Muscle layer of duodenum (tissue), 2 donors: ENCODE results near the gene RAD51B.

ENCODE experiments used
- H3K27ac ChIP-seq: one replicate; pipeline ENCODE4 v1.7.0; 2013; ENCODE audit warnings: mild to moderate bottlenecking, low read length
- H3K27me3 ChIP-seq: one replicate; pipeline ENCODE4 v1.7.0; 2013; ENCODE audit warnings: low read depth, mild to moderate bottlenecking, control low read depth, low read length
- H3K36me3 ChIP-seq, 2 donors: one replicate each; pipeline ENCODE4 v1.7.0; 2013; ENCODE audit warnings: low read length in 2 of 2, control low read depth in 1 of 2, mild to moderate bottlenecking in 1 of 2; ENCODE audit not compliant: insufficient read depth in 2 of 2, control insufficient read depth in 1 of 2
- H3K4me1 ChIP-seq, 2 donors: one replicate each; pipeline ENCODE4 v1.7.0; 2013; ENCODE audit warnings: low read length in 2 of 2, mild to moderate bottlenecking in 2 of 2, control low read depth in 1 of 2, moderate library complexity in 1 of 2; ENCODE audit not compliant: insufficient read depth in 2 of 2, control insufficient read depth in 1 of 2
- H3K4me3 ChIP-seq, 2 donors: one replicate each; pipeline ENCODE4 v1.7.0; 2013; ENCODE audit warnings: low read length in 2 of 2, low read depth in 1 of 2, mild to moderate bottlenecking in 1 of 2
- H3K9me3 ChIP-seq, 2 donors: one replicate each; pipeline ENCODE4 v1.7.0; 2013; ENCODE audit warnings: low read length in 2 of 2, control low read depth in 1 of 2, mild to moderate bottlenecking in 1 of 2; ENCODE audit not compliant: control insufficient read depth in 1 of 2
- donor health status: healthy.

RAD51B gene

GRCh38 chr14:68504861-68505260 lies 685.3 kb downstream of the RAD51B start:
- peak overlapping the region; percentile 28 for H3K27ac ChIP-seq
- peaks cover 22% of the 10 kb centered on the region in 2 donors for H3K4me1 ChIP-seq
- no peaks in the 10 kb centered on the region for H3K36me3 ChIP-seq
- no peaks in the 10 kb centered on the region for H3K27me3 ChIP-seq
- H3K9me3 ChIP-seq = no peaks in the 10 kb centered on the region
- H3K4me3 ChIP-seq = no peak overlapping the region

GRCh38 chr14:68506021-68506644 lies 686.6 kb downstream of the RAD51B start:
- Histone ChIP-seq H3K27ac (peak overlapping the region; percentile 46), H3K36me3 (no peaks in the 10 kb centered on the region), H3K4me3 (no peak overlapping the region), H3K4me1 (peaks cover 25 to 29% of the 10 kb centered on the region in 2 donors), H3K9me3 (no peaks in the 10 kb centered on the region), H3K27me3 (no peaks in the 10 kb centered on the region)

GRCh38 chr14:68506645-68507419 lies 687.3 kb downstream of the RAD51B start:
- peaks cover 25 to 35% of the 10 kb centered on the region in 2 donors for H3K4me1 ChIP-seq
- no peaks in the 10 kb centered on the region for H3K9me3 ChIP-seq
- H3K27ac ChIP-seq = no peak overlapping the region
- no peak overlapping the region for H3K4me3 ChIP-seq
- no peaks in the 10 kb centered on the region for H3K27me3 ChIP-seq
- no peaks in the 10 kb centered on the region for H3K36me3 ChIP-seq

- Histone ChIP-seq H3K4me3 (no peak overlapping the region), H3K4me1 (peaks cover 28 to 43% of the 10 kb centered on the region in 2 donors), H3K27ac (no peak overlapping the region), H3K27me3 (no peaks in the 10 kb centered on the region), H3K9me3 (no peaks in the 10 kb centered on the region), H3K36me3 (no peaks in the 10 kb centered on the region)
These were observed 688.0 kb downstream of the RAD51B start for GRCh38 chr14:68507544-68508081.

GRCh38 chr14:68508581-68508980 lies 689.0 kb downstream of the RAD51B start:
- no peaks in the 10 kb centered on the region for H3K9me3 ChIP-seq
- no peak overlapping the region for H3K4me3 ChIP-seq
- no peaks in the 10 kb centered on the region for H3K36me3 ChIP-seq
- peaks cover 36 to 51% of the 10 kb centered on the region in 2 donors for H3K4me1 ChIP-seq
- H3K27ac ChIP-seq = no peak overlapping the region
- no peaks in the 10 kb centered on the region for H3K27me3 ChIP-seq

- Histone ChIP-seq H3K4me1 (peaks cover 36 to 51% of the 10 kb centered on the region in 2 donors), H3K4me3 (no peak overlapping the region), H3K36me3 (no peaks in the 10 kb centered on the region), H3K9me3 (no peaks in the 10 kb centered on the region), H3K27me3 (no peaks in the 10 kb centered on the region), H3K27ac (peak overlapping the region; percentile 79)
These were observed 689.8 kb downstream of the RAD51B start for GRCh38 chr14:68509188-68509983.

- H3K4me3 ChIP-seq = no peak overlapping the region
- peak overlapping the region; percentile 79 for H3K27ac ChIP-seq
- H3K4me1 ChIP-seq = peaks cover 36 to 48% of the 10 kb centered on the region in 2 donors
- no peaks in the 10 kb centered on the region for H3K36me3 ChIP-seq
- no peaks in the 10 kb centered on the region for H3K9me3 ChIP-seq
- no peaks in the 10 kb centered on the region for H3K27me3 ChIP-seq
These were observed 690.9 kb downstream of the RAD51B start for GRCh38 chr14:68510201-68511128.

GRCh38 chr14:68511129-68512047 lies 691.8 kb downstream of the RAD51B start:
- Histone ChIP-seq H3K4me3 (no peak overlapping the region), H3K36me3 (no peaks in the 10 kb centered on the region), H3K27ac (peak overlapping the region; percentile 79), H3K4me1 (peaks cover 32 to 39% of the 10 kb centered on the region in 2 donors), H3K9me3 (no peaks in the 10 kb centered on the region), H3K27me3 (no peaks in the 10 kb centered on the region)

GRCh38 chr14:68512088-68512487 lies 692.5 kb downstream of the RAD51B start:
- Histone ChIP-seq H3K4me3 (no peak overlapping the region), H3K9me3 (no peaks in the 10 kb centered on the region), H3K27me3 (no peaks in the 10 kb centered on the region), H3K4me1 (peaks cover 25 to 37% of the 10 kb centered on the region in 2 donors), H3K36me3 (no peaks in the 10 kb centered on the region), H3K27ac (peak overlapping the region; percentile 79)

- H3K4me1 ChIP-seq = peaks cover 19 to 46% of the 10 kb centered on the region in 2 donors
- H3K4me3 ChIP-seq = no peak overlapping the region
- H3K27me3 ChIP-seq = no peaks in the 10 kb centered on the region
- H3K27ac ChIP-seq = peak overlapping the region; percentile 63
- H3K9me3 ChIP-seq = no peaks in the 10 kb centered on the region
- H3K36me3 ChIP-seq = no peaks in the 10 kb centered on the region
These were observed 693.6 kb downstream of the RAD51B start for GRCh38 chr14:68513137-68513536.
